OCI-LY7 (cell line): ENCODE data around the gene SLC9A2.

Experiments used
- CTCF ChIP-seq: fragments of 200-600 bp; sonication (generic); conservative IDR thresholded peaks from 2 replicates; pipeline ENCODE4 v1.5.1; 2014; ENCODE audit warnings: mild to moderate bottlenecking, antibody characterized with exemption, low read length, moderate library complexity, mixed read lengths
- EZH2phosphoT487 ChIP-seq: fragments of 200-600 bp; sonication (generic); IDR thresholded peaks from 2 replicates; pipeline ENCODE4 v1.6.1; 2018; ENCODE audit warnings: low read depth, borderline replicate concordance, mild to moderate bottlenecking, mixed run types, antibody characterized with exemption, low read length, moderate library complexity, mixed read lengths

- TF ChIP-seq CTCF (no peak), EZH2phosphoT487 (no peak)
These were observed 13.0 kb upstream of the SLC9A2 start for GRCh38 chr2:102606353-102606752.
